ENCODE data around the gene SCN8A.

- TF ChIP-seq CTCF (IDR thresholded peaks at IDR 0.05) (no peak), POLR2A (IDR thresholded peaks at IDR 0.05) (no peak)
These were observed 126.4 kb downstream of the SCN8A start for GRCh38 chr12:51717326-51717925.

Data from ovary (tissue), 3 donors.